22Rv1 (cell line): Measurements from ENCODE around the gene SUPT4H1.

ENCODE experiments used
- ZFX ChIP-seq: fragments of 450-650 bp; IDR thresholded peaks from 2 replicates; pipeline ENCODE4 v1.6.1; 2017; ENCODE audit warnings: antibody characterized with exemption, borderline replicate concordance
- TF ChIP-seq, protein P1 (sequence below): fragments of 450-650 bp; IDR thresholded peaks from 2 replicates; pipeline ENCODE4 v1.5.1; 2017; ENCODE audit warnings: mild to moderate bottlenecking

DNA sequence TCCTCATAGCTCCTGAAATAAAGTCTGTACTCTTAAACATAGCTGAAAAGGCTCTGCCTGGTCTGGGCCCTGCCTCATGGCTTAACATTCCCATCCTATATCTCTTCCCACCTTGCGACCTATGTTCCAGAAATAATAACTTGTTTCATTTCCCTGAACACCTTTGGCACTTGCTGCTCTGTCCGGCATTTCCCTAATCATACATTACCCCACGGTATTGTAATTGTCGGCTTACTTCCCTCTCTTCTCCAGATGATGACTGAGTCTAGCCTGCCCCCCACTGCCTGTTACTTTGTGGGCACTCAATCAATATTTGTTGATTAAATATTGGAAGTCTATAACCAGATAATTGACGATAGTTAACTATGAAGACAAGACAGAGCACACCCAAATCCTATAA lies 23.3 kb upstream of the SUPT4H1 start:
- TF ChIP-seq, protein P1, sequence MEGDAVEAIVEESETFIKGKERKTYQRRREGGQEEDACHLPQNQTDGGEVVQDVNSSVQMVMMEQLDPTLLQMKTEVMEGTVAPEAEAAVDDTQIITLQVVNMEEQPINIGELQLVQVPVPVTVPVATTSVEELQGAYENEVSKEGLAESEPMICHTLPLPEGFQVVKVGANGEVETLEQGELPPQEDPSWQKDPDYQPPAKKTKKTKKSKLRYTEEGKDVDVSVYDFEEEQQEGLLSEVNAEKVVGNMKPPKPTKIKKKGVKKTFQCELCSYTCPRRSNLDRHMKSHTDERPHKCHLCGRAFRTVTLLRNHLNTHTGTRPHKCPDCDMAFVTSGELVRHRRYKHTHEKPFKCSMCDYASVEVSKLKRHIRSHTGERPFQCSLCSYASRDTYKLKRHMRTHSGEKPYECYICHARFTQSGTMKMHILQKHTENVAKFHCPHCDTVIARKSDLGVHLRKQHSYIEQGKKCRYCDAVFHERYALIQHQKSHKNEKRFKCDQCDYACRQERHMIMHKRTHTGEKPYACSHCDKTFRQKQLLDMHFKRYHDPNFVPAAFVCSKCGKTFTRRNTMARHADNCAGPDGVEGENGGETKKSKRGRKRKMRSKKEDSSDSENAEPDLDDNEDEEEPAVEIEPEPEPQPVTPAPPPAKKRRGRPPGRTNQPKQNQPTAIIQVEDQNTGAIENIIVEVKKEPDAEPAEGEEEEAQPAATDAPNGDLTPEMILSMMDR: no peak
- no peak for TF ChIP-seq ZFX
